Kidney glomerular epithelial cell (primary cell): Measurements from ENCODE around the gene AKAP11.

Experiments
- DNase-seq: peaks from one replicate; lab custom pipeline; 2025; lab: John Stamatoyannopoulos, UW

Gene AKAP11

GRCh38 chr13:42272804-42273175 is 838 bp downstream of the AKAP11 start:
- DNase-seq = no peak

GRCh38 chr13:42274386-42275097 is 2.6 kb downstream of the AKAP11 start:
- DNase-seq = no peak

DNA sequence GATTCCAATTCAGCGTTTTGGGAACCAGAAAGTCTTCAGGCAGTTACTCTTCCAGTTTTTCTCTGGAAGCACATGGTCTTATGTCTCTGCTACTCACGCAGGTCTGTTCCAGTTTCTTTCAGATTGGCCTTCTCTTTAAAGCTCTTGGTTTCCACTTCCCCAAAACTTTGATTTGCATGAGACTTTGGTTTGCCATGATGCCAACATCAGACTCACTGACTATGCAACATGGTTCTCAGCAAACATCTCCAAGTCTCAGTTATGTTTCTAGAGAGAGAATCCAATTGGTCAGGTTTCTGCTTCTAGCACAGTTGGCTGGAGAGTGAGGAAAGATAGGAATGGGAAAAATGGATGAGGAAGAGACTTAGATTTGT is 3.1 kb downstream of the AKAP11 start:
- DNase-seq = no peak

DNA sequence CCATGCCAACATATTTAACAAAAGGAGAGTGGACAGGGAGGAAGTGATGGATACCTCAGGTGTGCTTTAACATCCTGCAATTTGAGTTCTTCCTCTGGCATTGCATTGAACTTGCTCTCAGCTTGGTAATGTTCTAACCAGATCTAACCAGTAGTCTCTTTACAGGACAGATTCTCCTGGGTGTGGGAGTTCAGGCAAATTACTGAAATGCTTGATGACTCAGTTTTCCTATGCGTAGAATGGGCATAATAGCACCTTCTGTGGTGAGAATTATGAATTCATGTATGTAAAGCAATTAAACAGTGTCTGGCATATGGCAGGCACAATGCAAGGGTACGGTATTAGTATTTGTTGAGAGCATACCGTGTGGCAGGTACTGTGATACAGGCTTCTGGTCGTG is 3.6 kb downstream of the AKAP11 start:
- no peak for DNase-seq

- DNase-seq = no peak
These were observed 4.7 kb downstream of the AKAP11 start for GRCh38 chr13:42276683-42277082.

- DNase-seq = no peak
These were observed 5.8 kb downstream of the AKAP11 start for GRCh38 chr13:42277618-42278276.

DNA sequence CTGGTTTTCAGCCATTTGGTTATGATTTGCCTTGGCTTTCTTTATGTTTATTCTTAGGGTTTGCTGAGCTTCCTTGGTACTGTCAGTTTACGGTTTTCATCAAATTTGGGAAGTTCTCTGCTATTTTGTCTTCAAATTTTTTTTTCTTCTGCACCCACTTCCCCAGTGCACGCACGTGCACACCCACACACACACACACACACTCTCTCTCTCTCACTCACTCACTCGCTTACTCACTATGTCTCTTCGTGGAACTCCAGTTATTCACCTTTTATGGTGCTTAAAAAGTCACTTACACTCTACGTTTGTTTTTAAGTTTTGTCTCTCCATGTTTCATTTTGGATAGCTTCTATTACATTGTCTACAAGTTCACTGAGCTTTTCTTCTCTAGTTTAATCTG is 7.1 kb downstream of the AKAP11 start:
- no peak for DNase-seq

DNA sequence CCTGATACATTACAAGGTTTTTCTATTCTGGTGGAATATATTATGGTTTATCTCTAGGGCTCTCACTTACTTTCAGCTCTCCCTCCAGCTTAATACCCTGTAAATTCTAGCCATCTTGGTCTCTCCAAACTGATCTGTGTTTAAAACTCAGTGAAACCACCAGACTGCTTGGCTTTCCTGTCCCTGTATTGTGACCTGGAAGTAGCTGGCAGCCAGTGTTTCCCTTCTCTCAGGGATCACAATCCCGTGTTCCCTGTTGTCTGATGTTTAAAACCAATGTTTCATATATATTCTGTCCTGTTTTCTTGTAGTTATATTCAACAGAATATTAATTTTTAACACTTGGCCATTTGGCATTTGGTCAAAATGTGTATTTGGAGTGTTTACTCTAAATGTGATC is 8.0 kb downstream of the AKAP11 start:
- no peak for DNase-seq

GRCh38 chr13:42280537-42280936 is 8.6 kb downstream of the AKAP11 start:
- no peak for DNase-seq

DNA sequence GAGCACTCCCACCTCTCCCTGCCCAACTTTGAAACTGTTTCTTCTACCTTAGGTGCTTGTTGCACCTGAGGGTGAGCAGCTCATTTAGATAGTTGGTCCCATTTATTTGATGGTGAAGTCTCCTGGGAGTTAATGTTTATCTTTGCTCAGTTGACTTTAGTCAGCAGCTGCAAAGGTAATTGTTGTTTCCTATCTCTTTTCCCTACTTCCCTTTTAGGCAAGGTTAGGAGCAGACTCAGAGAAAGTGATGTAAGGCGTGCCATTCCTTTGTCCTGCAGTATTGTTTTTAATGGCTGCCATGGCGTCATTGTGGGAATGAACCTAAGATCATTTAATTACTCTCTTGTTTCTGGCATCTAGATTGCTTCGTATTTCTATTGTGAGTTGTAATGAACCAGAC is 11.6 kb downstream of the AKAP11 start:
- DNase-seq = no peak

- DNase-seq = no peak
These were observed 12.1 kb downstream of the AKAP11 start for GRCh38 chr13:42284068-42284467.

GRCh38 chr13:42298392-42298791 is 26.4 kb downstream of the AKAP11 start:
- DNase-seq = no peak

DNA sequence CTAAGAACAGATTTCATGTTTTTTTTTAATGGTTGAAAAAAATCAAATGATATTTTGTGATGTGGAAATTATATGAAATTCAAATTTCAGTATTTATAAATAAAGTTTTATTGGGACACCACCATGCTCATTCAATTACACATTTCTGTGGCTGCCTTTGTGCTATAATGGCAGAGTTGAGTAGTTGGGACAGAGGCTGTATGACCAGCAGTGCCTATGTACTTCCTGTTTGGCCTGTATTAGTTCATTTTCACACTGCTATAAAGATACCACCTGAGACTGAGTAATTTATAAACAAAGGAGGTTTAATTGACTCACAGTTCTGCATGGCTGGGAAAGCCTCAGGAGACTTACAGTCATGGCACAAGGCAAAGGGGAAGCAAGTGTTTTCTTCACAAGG is 33.6 kb downstream of the AKAP11 start:
- DNase-seq = no peak

- DNase-seq = no peak
These were observed 35.5 kb downstream of the AKAP11 start for GRCh38 chr13:42307461-42307860.

DNA sequence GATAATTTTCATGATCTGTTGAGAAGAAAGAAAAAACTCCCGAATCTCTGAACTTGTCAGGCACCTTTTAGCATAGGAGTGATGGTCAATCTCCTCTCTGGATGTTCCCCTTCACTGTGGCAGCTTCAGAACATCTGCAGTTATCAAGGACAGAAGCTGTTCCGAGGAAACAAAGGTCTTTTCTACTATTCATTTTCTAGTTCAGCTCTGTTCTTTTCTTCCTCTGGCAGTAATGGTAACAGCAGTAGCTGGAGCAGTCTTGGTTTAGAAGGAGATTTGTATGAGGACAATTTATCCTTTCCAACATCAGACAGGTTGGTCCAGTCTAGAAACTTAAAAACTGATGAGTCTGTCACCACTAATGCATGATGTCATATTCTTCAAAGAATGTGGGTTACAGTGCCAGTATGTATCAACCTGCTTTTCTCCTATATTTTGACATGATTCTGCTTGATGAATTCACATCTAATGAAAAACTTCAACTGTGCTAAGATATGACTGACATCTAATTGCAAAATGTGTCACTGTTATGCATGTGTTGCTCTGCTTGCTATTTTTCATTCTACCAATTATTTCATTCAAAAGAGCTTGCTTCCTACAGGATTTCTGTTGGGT is 41.0 kb downstream of the AKAP11 start:
- DNase-seq = no peak

DNA sequence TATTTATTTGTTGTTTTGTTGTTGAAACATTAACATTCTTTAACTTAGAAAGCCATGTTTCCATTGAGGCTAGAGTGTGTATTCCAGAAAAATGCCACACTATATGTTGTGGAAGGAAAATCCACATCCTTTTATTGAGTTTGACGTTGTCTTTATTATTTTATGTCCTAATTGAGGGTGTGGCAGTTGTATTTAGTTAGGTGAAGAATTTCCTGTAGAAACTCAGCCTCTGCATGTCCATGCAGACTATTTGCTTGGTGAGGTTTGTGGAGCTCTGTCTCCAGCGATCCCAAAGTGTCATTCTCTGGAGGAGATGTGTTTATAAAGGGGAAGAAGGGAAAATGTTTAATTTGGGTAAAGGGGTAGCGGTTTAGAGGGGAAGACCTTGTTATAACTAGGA is 46.6 kb downstream of the AKAP11 start:
- DNase-seq = no peak

DNA sequence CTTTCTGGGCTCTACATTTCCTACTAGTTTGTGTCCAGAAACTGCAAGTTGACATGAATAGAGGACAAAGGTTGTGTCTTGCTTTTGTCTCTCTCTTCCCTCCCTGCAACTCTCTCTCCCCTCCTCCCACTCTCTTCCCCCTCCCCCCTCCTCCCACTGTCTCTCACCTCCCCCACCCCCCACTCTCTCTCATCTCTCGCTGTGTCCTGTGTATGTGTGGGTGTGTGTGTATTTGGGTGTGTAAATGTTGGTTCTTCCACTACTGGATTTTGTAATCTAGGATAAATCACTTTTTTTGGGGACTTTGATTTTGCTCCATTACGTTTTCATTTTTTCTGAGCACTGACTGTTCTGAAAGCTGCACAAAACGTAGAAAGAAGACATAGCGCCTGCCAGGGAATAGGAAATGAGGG is 48.4 kb downstream of the AKAP11 start:
- no peak for DNase-seq

- DNase-seq = no peak
These were observed 50.9 kb downstream of the AKAP11 start for GRCh38 chr13:42322806-42323205.

- no peak for DNase-seq
These were observed 52.8 kb downstream of the AKAP11 start for GRCh38 chr13:42324704-42325103.

- DNase-seq = no peak
These were observed 55.8 kb downstream of the AKAP11 start for GRCh38 chr13:42327725-42328124.

GRCh38 chr13:42328672-42329071 is 56.7 kb downstream of the AKAP11 start:
- DNase-seq = no peak

DNA sequence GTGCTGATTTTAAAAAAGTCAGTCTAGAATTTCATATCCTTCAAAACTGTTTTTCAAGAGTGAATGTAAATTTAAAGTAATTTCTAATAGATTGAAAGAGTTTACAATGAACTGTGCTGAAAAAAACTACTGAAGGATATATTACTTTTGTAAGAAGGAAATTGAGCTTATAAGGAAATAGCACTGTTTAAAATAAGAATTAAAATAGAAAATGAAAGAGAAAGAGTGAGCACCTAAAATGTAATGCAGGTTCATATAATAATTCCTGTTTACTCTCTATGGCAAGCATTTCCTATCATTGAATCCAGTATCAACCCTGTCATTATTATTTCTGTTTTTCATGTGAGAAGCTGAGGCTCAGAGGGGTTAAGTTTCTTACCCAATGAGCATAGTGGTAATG is 57.3 kb downstream of the AKAP11 start:
- DNase-seq = no peak

DNA sequence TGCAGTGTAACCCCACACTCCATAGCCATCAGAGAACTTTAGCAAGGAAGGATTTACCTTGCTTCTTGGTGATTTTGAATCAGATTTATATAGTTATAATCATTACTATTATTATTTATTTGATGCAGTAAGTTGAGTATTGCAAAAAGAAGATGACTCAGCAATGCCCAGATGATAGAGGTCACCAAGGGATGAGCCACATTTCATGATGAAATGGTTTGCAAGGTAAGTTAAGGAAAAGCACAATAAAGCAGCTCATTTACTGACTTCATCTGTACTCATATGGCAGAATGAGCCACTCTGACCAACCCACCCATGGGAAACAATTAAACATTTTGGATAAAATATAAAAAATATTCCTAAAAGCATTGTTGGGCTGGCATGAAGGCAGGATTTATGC is 59.1 kb downstream of the AKAP11 start:
- no peak for DNase-seq
